GM12891 (cell line): Measurements from ENCODE around the gene PCDHA6.

Experiments used
- POLR2A ChIP-seq: IDR thresholded peaks from 2 replicates; pipeline ENCODE4 v1.6.1; 2011; ENCODE audit warnings: low read depth, low read length, control low read depth
- POLR2AphosphoS5 ChIP-seq: IDR thresholded peaks from 2 replicates; pipeline ENCODE4 v1.6.1; 2011; ENCODE audit warnings: low read depth, low read length, control low read depth
- TAF1 ChIP-seq: IDR thresholded peaks from 2 replicates; pipeline ENCODE4 v1.6.1; 2011; ENCODE audit warnings: low read depth, low read length, control low read depth

- no peak for TF ChIP-seq TAF1
- no peak for TF ChIP-seq POLR2AphosphoS5
- TF ChIP-seq POLR2A: no peak
Observed at GRCh38 chr5:140800816-140801493, 26.8 kb upstream of the PCDHA6 start, which contains the start of gene PCDHA3.
